Measurements from ENCODE around the gene GLB1L3. TPM values are rescaled to one million over a fixed set of nuclear protein-coding genes. Genes with fewer than 3 reads are reported as not detected.

GLB1L3 gene
- total and polyA plus RNA-seq, 2 of the 4 experiments (the other 2 are of a cell fraction): not detected

GRCh38 chr11:134362192-134362901 is 86.2 kb downstream of the GLB1L3 start:
- Histone ChIP-seq H3K36me3 (ENCODE audit: control insufficient read depth, insufficient read depth, low read length) (no peaks in the 10 kb centered on the region), H2BK120ac (ENCODE audit: low read depth, low read length) (no peak overlapping the region), H2BK5ac (ENCODE audit: low read depth, low read length, poor library complexity, severe bottlenecking) (no peak overlapping the region), H3K4ac (ENCODE audit: low read depth, low read length) (no peak overlapping the region), H3K4me3 (ENCODE audit: insufficient read depth, low read depth, low read length) (no peak overlapping the region), H2BK15ac (ENCODE audit: low read depth, low read length) (no peak overlapping the region), H3K14ac (replicated peaks; ENCODE audit: low read depth, low read length) (no peak overlapping the region), H2AK9ac (replicated peaks; ENCODE audit: low read depth, low read length, poor library complexity) (no peak overlapping the region), H3K9me1 (ENCODE audit: insufficient read depth, low read length) (no peaks in the 10 kb centered on the region), H3K9ac (ENCODE audit: low read depth, low read length) (no peak overlapping the region), H2AFZ (replicated peaks; ENCODE audit: low read length, poor library complexity) (no peak overlapping the region), H4K91ac (ENCODE audit: insufficient read depth, low read depth, low read length) (no peak overlapping the region), H3K18ac (ENCODE audit: low read depth, low read length) (no peak overlapping the region), H3K79me1 (ENCODE audit: low read depth in 1 of 2, low read length in 2 of 2) (no peaks in the 10 kb centered on the region), H4K5ac (ENCODE audit: low read depth, low read length) (no peak overlapping the region), H3K27ac (ENCODE audit: insufficient read depth, low read length) (no peak overlapping the region), H4K20me1 (ENCODE audit: insufficient read depth, low read length) (no peaks in the 10 kb centered on the region; the same call in 1 of the 2 replicates), H3K4me2 (ENCODE audit: low read depth, low read length) (no peak overlapping the region), H4K8ac (ENCODE audit: low read depth in 2 of 2, low read length in 2 of 2) (no peak overlapping the region), H3K23ac (ENCODE audit: low read depth, low read length) (no peak overlapping the region), H2BK20ac (ENCODE audit: low read depth, low read length) (no peak overlapping the region), H3K27me3 (ENCODE audit: control insufficient read depth, insufficient read depth, low read length) (no peaks in the 10 kb centered on the region), H3K9me3 (ENCODE audit: control insufficient read depth, insufficient read depth, low read length) (peaks cover 20% of the 10 kb centered on the region), H3K4me1 (ENCODE audit: control insufficient read depth, insufficient read depth, low read length) (no peaks in the 10 kb centered on the region), H3K56ac (ENCODE audit: extremely low read depth, insufficient read depth, low read length) (no peak overlapping the region), H2AK5ac (ENCODE audit: low read depth, low read length) (no peak overlapping the region)
- intact Hi-C loops (cut with micrococcal nuclease) (no loop called here), dilution Hi-C loops (cut with HindIII; ENCODE audit: low sequenced_read_pairs, unreplicated experiment) (no loop called here), in situ Hi-C loops (cut with MboI; ENCODE audit: low sequenced_read_pairs) (no loop called here)
- CTCF ChIA-PET: no interaction called here
- 91% methylated on average over 10 of the region's 32 CpGs; no CpG with 5 or more reads in 1 of the 2 experiments for WGBS, 2 experiments (ENCODE audit: extremely low coverage in 2 of 2, insufficient read length in 1 of 2)
- no TSS peak for BruUV-seq (replicated peaks)
- ATAC-seq (ENCODE audit: low read depth): no peak
- POLR2A ChIA-PET (ENCODE audit: unreplicated experiment): no interaction called here
- TF ChIP-seq RFX5 (IDR thresholded peaks at IDR 0.05; ENCODE audit: low read depth, low read length) (no peak), RAD21 (IDR thresholded peaks at IDR 0.05; ENCODE audit: low read length) (no peak), USF2 (IDR thresholded peaks at IDR 0.05; ENCODE audit: low read depth, low read length) (no peak), BHLHE40 (IDR thresholded peaks at IDR 0.05; ENCODE audit: low read depth, low read length) (no peak), MAZ (IDR thresholded peaks at IDR 0.05; ENCODE audit: borderline replicate concordance, low read depth, low read length) (no peak), RCOR1 (IDR thresholded peaks at IDR 0.05; ENCODE audit: insufficient replicate concordance, low read length) (no peak), POLR2A (IDR thresholded peaks at IDR 0.05; ENCODE audit: low read depth, low read length) (no peak), MXI1 (IDR thresholded peaks at IDR 0.05; ENCODE audit: borderline replicate concordance, low read depth, low read length) (no peak), SMC3 (IDR thresholded peaks at IDR 0.05; ENCODE audit: low read depth, low read length) (no peak), CTCF (conservative IDR thresholded peaks at IDR 0.05; ENCODE audit: low read depth, low read length) (no peak), FOS (IDR thresholded peaks at IDR 0.05; ENCODE audit: low read depth, low read length) (no peak), ELK1 (IDR thresholded peaks at IDR 0.05; ENCODE audit: borderline replicate concordance, low read depth, low read length) (no peak), NFE2L2 (IDR thresholded peaks at IDR 0.05; ENCODE audit: low read depth, low read length) (no peak), MAFK (IDR thresholded peaks at IDR 0.05; ENCODE audit: low read depth, low read length) (no peak), CHD1 (IDR thresholded peaks at IDR 0.05; ENCODE audit: low read depth, low read length) (no peak), CEBPB (IDR thresholded peaks at IDR 0.05; ENCODE audit: low read depth, low read length) (no peak)
- DNase-seq: no peak

Measured in IMR-90 (cell line).